HL-60 (cell line): ENCODE measurements around the gene NOS1AP.

Source experiments
- DNase-seq, 2 experiments: peaks; one replicate each; pipeline ENCODE4 v3.0.0-alpha.2; 2010 to 2020; ENCODE audit warnings: low read depth in 1 of 2, low spot score in 1 of 2
- H3K27ac ChIP-seq: fragments of 250-450 bp; sonication (Bioruptor Pico); replicated peaks from 2 replicates; pipeline ENCODE4 v1.5.1; 2020; ENCODE audit warnings: mild to moderate bottlenecking, moderate library complexity
- H3K27me3 ChIP-seq: fragments of 250-450 bp; sonication (Bioruptor Pico); 2 replicates; pipeline ENCODE4 v1.5.1; 2021; ENCODE audit warnings: mild to moderate bottlenecking, moderate library complexity; ENCODE audit not compliant: insufficient read depth, poor library complexity, severe bottlenecking
- H3K4me3 ChIP-seq: replicated peaks from 2 replicates; pipeline ENCODE4 v1.5.1; 2011; ENCODE audit warnings: mild to moderate bottlenecking, control low read depth, low read length; ENCODE audit not compliant: insufficient read depth
- CTCF ChIP-seq: IDR thresholded peaks from one replicate; pipeline ENCODE4 v1.5.1; 2011; ENCODE audit warnings: low read length, control low read depth, inconsistent platforms; ENCODE audit not compliant: insufficient read depth
- GABPA ChIP-seq: IDR thresholded peaks from 2 replicates; pipeline ENCODE4 v1.6.1; 2012; ENCODE audit warnings: low read depth
- POLR2AphosphoS5 ChIP-seq: IDR thresholded peaks from 2 replicates; pipeline ENCODE4 v1.6.1; 2012; ENCODE audit warnings: low read depth
- REST ChIP-seq: IDR thresholded peaks from 2 replicates; pipeline ENCODE4 v1.6.1; 2012; ENCODE audit warnings: low read depth; ENCODE audit not compliant: insufficient replicate concordance
- SPI1 ChIP-seq: IDR thresholded peaks from 2 replicates; pipeline ENCODE4 v1.6.1; 2012; ENCODE audit warnings: low read depth, mild to moderate bottlenecking, borderline replicate concordance

Gene NOS1AP

GRCh38 chr1:162138599-162139181, 69.2 kb downstream of the NOS1AP start:
- TF ChIP-seq GABPA, result no peak
- no peak for TF ChIP-seq POLR2AphosphoS5
- no peak for TF ChIP-seq REST
- TF ChIP-seq CTCF, result no peak
- no peak for TF ChIP-seq SPI1
- H3K27me3 ChIP-seq, result peaks cover 18% of the 10 kb centered on the region
- no peak overlapping the region for H3K27ac ChIP-seq
- H3K4me3 ChIP-seq, result no peak overlapping the region
- no peak for DNase-seq

- TF ChIP-seq SPI1 (no peak), REST (no peak), CTCF (no peak)
- Histone ChIP-seq H3K27ac (no peak overlapping the region), H3K4me3 (no peak overlapping the region), H3K27me3 (peaks cover 18% of the 10 kb centered on the region)
- DNase-seq, result no peak
Measured at GRCh38 chr1:162139211-162139610, 69.7 kb downstream of the NOS1AP start.

- no peak for DNase-seq
- TF ChIP-seq POLR2AphosphoS5, result no peak
- no peak for TF ChIP-seq SPI1
- no peak for TF ChIP-seq REST
- TF ChIP-seq GABPA, result no peak
- no peak for TF ChIP-seq CTCF
- H3K4me3 ChIP-seq, result no peak overlapping the region
- no peak overlapping the region for H3K27ac ChIP-seq
- H3K27me3 ChIP-seq, result peaks cover 18% of the 10 kb centered on the region
Measured at GRCh38 chr1:162141281-162142054, 72.0 kb downstream of the NOS1AP start.
